AG09309 (cell line): ENCODE results near the gene HMCN1.

Source experiments
- DNase-seq: peaks from one replicate; pipeline ENCODE4 v3.0.0-alpha.2; 2010; ENCODE audit warnings: low read depth
- H3K4me3 ChIP-seq: 2 replicates; pipeline ENCODE4 v1.5.1; 2011; ENCODE audit warnings: mild to moderate bottlenecking, low read depth, low read length, moderate library complexity; ENCODE audit not compliant: control insufficient read depth
- CTCF ChIP-seq: IDR thresholded peaks from 2 replicates; pipeline ENCODE4 v1.5.1; 2011; ENCODE audit warnings: mild to moderate bottlenecking, low read depth, low read length, inconsistent platforms; ENCODE audit not compliant: insufficient read depth, control insufficient read depth; ENCODE audit errors: missing control alignments

Gene HMCN1

GRCh38 chr1:186142916-186143315 lies 408.7 kb downstream of the HMCN1 start:
- H3K4me3 ChIP-seq, result no peak overlapping the region
- TF ChIP-seq CTCF, result no peak
- DNase-seq, result no peak

GRCh38 chr1:186143481-186143880 lies 409.3 kb downstream of the HMCN1 start:
- no peak for TF ChIP-seq CTCF
- no peak for DNase-seq
- H3K4me3 ChIP-seq, result no peak overlapping the region

- no peak overlapping the region for H3K4me3 ChIP-seq
- no peak for TF ChIP-seq CTCF
- no peak for DNase-seq
Measured at GRCh38 chr1:186144505-186144904, 410.3 kb downstream of the HMCN1 start.

GRCh38 chr1:186146974-186147373 lies 412.8 kb downstream of the HMCN1 start:
- no peak for TF ChIP-seq CTCF
- DNase-seq, result no peak

GRCh38 chr1:186149591-186149990 lies 415.4 kb downstream of the HMCN1 start:
- no peak overlapping the region for H3K4me3 ChIP-seq
- TF ChIP-seq CTCF, result no peak
- no peak for DNase-seq

More at GRCh38 chr1:186146974-186147373, 412.8 kb downstream of the HMCN1 start:
- no peak overlapping the region for H3K4me3 ChIP-seq

- no peak overlapping the region for H3K4me3 ChIP-seq
- DNase-seq, result no peak
- TF ChIP-seq CTCF, result no peak
Measured at GRCh38 chr1:186152227-186152619, 418.0 kb downstream of the HMCN1 start.
